ENCODE measurements around the gene DGKI.

DGKI gene

GRCh38 chr7:137862358-137862757, 15.6 kb upstream of the DGKI start:
- H3K4me3 ChIP-seq (ENCODE audit: low read depth, low read length), result no peak overlapping the region
- no peak for TF ChIP-seq CTCF (IDR thresholded peaks at IDR 0.05; ENCODE audit: low read depth, low read length)

- no peak for TF ChIP-seq CTCF (IDR thresholded peaks at IDR 0.05; ENCODE audit: low read depth, low read length)
- no peak overlapping the region for H3K4me3 ChIP-seq (ENCODE audit: low read depth, low read length)
These were observed 13.8 kb upstream of the DGKI start for GRCh38 chr7:137860542-137860941.

- H3K4me3 ChIP-seq (ENCODE audit: low read depth, low read length), result no peak overlapping the region
- TF ChIP-seq CTCF (IDR thresholded peaks at IDR 0.05; ENCODE audit: low read depth, low read length), result no peak
These were observed 6.3 kb upstream of the DGKI start for GRCh38 chr7:137853053-137853452.

GRCh38 chr7:137852108-137852507, 5.3 kb upstream of the DGKI start:
- H3K4me3 ChIP-seq (ENCODE audit: low read depth, low read length), result no peak overlapping the region
- no peak for TF ChIP-seq CTCF (IDR thresholded peaks at IDR 0.05; ENCODE audit: low read depth, low read length)

- H3K4me3 ChIP-seq (ENCODE audit: low read depth, low read length), result no peak overlapping the region
- no peak for TF ChIP-seq CTCF (IDR thresholded peaks at IDR 0.05; ENCODE audit: low read depth, low read length)
These were observed 4.5 kb upstream of the DGKI start for GRCh38 chr7:137850972-137851945.

GRCh38 chr7:137850571-137850970, 3.8 kb upstream of the DGKI start:
- no peak for TF ChIP-seq CTCF (IDR thresholded peaks at IDR 0.05; ENCODE audit: low read depth, low read length)
- no peak overlapping the region for H3K4me3 ChIP-seq (ENCODE audit: low read depth, low read length)

- no peak overlapping the region for H3K4me3 ChIP-seq (ENCODE audit: low read depth, low read length)
- TF ChIP-seq CTCF (IDR thresholded peaks at IDR 0.05; ENCODE audit: low read depth, low read length), result no peak
These were observed 1.3 kb upstream of the DGKI start for GRCh38 chr7:137848095-137848494.
